HepG2 (cell line): Measurements from ENCODE around the gene USP2. TPM values are rescaled to one million over a fixed set of nuclear protein-coding genes. Genes with fewer than 3 reads are reported as not detected.

Experiments
- ASH2L ChIP-seq: fragments of 300-600, 200-600 bp; sonication (generic); IDR thresholded peaks from 2 replicates; pipeline ENCODE4 v1.7.0; 2017; ENCODE audit warnings: low read depth, mild to moderate bottlenecking, moderate library complexity, mixed read lengths, low read length; ENCODE audit not compliant: insufficient read length
- CTCF ChIP-seq: sonication (generic); formaldehyde crosslinking; IDR thresholded peaks from 2 replicates; pipeline ENCODE4 v1.5.0; 2020; ENCODE audit warnings: mild to moderate bottlenecking, missing genetic modification reagents, moderate library complexity
- DBP ChIP-seq: sonication (generic); formaldehyde crosslinking; IDR thresholded peaks from 2 replicates; pipeline ENCODE4 v1.4.0; 2020; ENCODE audit warnings: missing genetic modification reagents; ENCODE audit errors: not compliant biosample characterization
- DNMT1 ChIP-seq: sonication (generic); formaldehyde crosslinking; IDR thresholded peaks from 2 replicates; pipeline ENCODE4 v1.5.1; 2020; ENCODE audit warnings: mild to moderate bottlenecking, missing genetic modification reagents
- ELF1 ChIP-seq: sonication (generic); formaldehyde crosslinking; IDR thresholded peaks from 2 replicates; pipeline ENCODE4 v1.4.0; 2020; ENCODE audit warnings: missing genetic modification reagents
- ESRRA ChIP-seq: sonication (generic); formaldehyde crosslinking; IDR thresholded peaks from 2 replicates; pipeline ENCODE4 v1.5.1; 2020; ENCODE audit warnings: mild to moderate bottlenecking, low read depth, missing genetic modification reagents
- FOXO1 ChIP-seq: sonication (generic); formaldehyde crosslinking; IDR thresholded peaks from 2 replicates; pipeline ENCODE4 v1.4.0; 2020; ENCODE audit warnings: missing genetic modification reagents
- HHEX ChIP-seq: IDR thresholded peaks from 2 replicates; pipeline ENCODE4 v1.6.1; 2016; ENCODE audit warnings: control low read depth
- HNRNPH1 ChIP-seq: fragments of 200-400 bp; formaldehyde crosslinking; optimal IDR thresholded peaks from 2 replicates; pipeline ENCODE3; 2017; ENCODE audit warnings: mild to moderate bottlenecking, low read depth, low read length
- HNRNPUL1 ChIP-seq: fragments of 200-400 bp; formaldehyde crosslinking; IDR thresholded peaks from 2 replicates; pipeline ENCODE4 v1.6.1; 2017; ENCODE audit warnings: low read depth, mild to moderate bottlenecking, low read length, moderate library complexity
- KDM6A ChIP-seq: IDR thresholded peaks from 2 replicates; pipeline ENCODE4 v1.6.1; 2016; ENCODE audit warnings: low read depth
- MTA1 ChIP-seq: sonication (generic); formaldehyde crosslinking; IDR thresholded peaks from 2 replicates; pipeline ENCODE4 v1.4.0; 2020; ENCODE audit warnings: missing genetic modification reagents, mild to moderate bottlenecking, borderline replicate concordance
- MYC ChIP-seq: sonication (generic); formaldehyde crosslinking; IDR thresholded peaks from 2 replicates; pipeline ENCODE4 v1.9.0; 2021; ENCODE audit warnings: missing genetic modification reagents, borderline replicate concordance
- NCOA2 ChIP-seq: sonication (generic); formaldehyde crosslinking; IDR thresholded peaks from 2 replicates; pipeline ENCODE4 v1.8.0; 2022; ENCODE audit warnings: inconsistent platforms
- NONO ChIP-seq, 2 experiments: fragments of 450-650 bp in 1 of 2; sonication (generic) in 1 of 2; formaldehyde crosslinking in 1 of 2; IDR thresholded peaks in 1 of 2; conservative IDR thresholded peaks in 1 of 2; 2 replicates each; pipeline versions ENCODE4 v1.6.1 to v1.8.0; 2017 to 2022; ENCODE audit warnings: mild to moderate bottlenecking in 1 of 2, missing genetic modification reagents in 1 of 2, moderate library complexity in 1 of 2
- PPARG ChIP-seq: conservative IDR thresholded peaks from 2 replicates; pipeline ENCODE4 v1.6.1; 2016; ENCODE audit warnings: missing biosample characterization, missing genetic modification reagents
- REPIN1 ChIP-seq: sonication (generic); formaldehyde crosslinking; IDR thresholded peaks from 2 replicates; pipeline ENCODE4 v1.8.0; 2022; ENCODE audit warnings: missing genetic modification reagents, low read depth, mild to moderate bottlenecking, borderline replicate concordance
- SMARCE1 ChIP-seq: fragments of 450-650 bp; IDR thresholded peaks from 2 replicates; pipeline ENCODE4 v1.6.1; 2017; ENCODE audit warnings: borderline replicate concordance
- ZFAT ChIP-seq: sonication (generic); formaldehyde crosslinking; conservative IDR thresholded peaks from 2 replicates; pipeline ENCODE4 v1.8.1; 2023; ENCODE audit warnings: missing genetic modification reagents, inconsistent platforms
- ZNF256 ChIP-seq: sonication (generic); formaldehyde crosslinking; conservative IDR thresholded peaks from 2 replicates; pipeline ENCODE4 v1.4.0; 2020; ENCODE audit warnings: missing genetic modification reagents
- ZNF296 ChIP-seq: sonication (generic); formaldehyde crosslinking; conservative IDR thresholded peaks from 2 replicates; pipeline ENCODE4 v1.5.0; 2020; ENCODE audit warnings: mild to moderate bottlenecking, missing genetic modification reagents
- ZNF317 ChIP-seq: sonication (generic); formaldehyde crosslinking; IDR thresholded peaks from 2 replicates; pipeline ENCODE4 v1.5.0; 2020; ENCODE audit warnings: mild to moderate bottlenecking, missing genetic modification reagents
- ZNF773 ChIP-seq: sonication (generic); formaldehyde crosslinking; IDR thresholded peaks from 2 replicates; pipeline ENCODE4 v1.4.0; 2020; ENCODE audit warnings: missing genetic modification reagents, borderline replicate concordance
- ZNF83 ChIP-seq: sonication (generic); formaldehyde crosslinking; IDR thresholded peaks from 2 replicates; pipeline ENCODE4 v1.4.0; 2020; ENCODE audit warnings: missing genetic modification reagents, mild to moderate bottlenecking, borderline replicate concordance
- polyA plus RNA-seq, 8 experiments: library from polyadenylated mRNA; depleted of rRNA in 3 of 8; stranded (reverse) in 7 of 8; unstranded in 1 of 8; fragments of >200 nt; fragmentation: Illumina TruSeq in 4 of 8; extraction: Trizol in 4 of 8; gene quantifications; 2 replicates each; pipeline versions ENCODE4 v1.2.1 to v1.2.3, GENCODE V29; 2011 to 2016; ENCODE audit warnings: low read depth in 4 of 8, missing spikeins in 1 of 8, mixed read lengths in 1 of 8; ENCODE audit not compliant: insufficient read depth in 1 of 8
- total RNA-seq, 5 experiments: library from RNA; depleted of rRNA; stranded (reverse); fragments of >200 nt; fragmentation: Illumina TruSeq; extraction: Trizol; gene quantifications; 2 replicates each; pipeline ENCODE4 v1.2.3, GENCODE V29; 2016; ENCODE audit warnings: low read depth in 1 of 5
- TF ChIP-seq, protein P1 (sequence below): sonication (generic); formaldehyde crosslinking; IDR thresholded peaks from 2 replicates; pipeline ENCODE4 v1.5.0; 2020; ENCODE audit warnings: mild to moderate bottlenecking, missing genetic modification reagents
- TF ChIP-seq, protein P2 (sequence below): sonication (generic); formaldehyde crosslinking; IDR thresholded peaks from 2 replicates; pipeline ENCODE4 v1.5.0; 2020; ENCODE audit warnings: missing genetic modification reagents, mild to moderate bottlenecking, borderline replicate concordance

Gene USP2
- total and polyA plus RNA-seq, 2 of the 13 experiments (the other 11 are each of a cell fraction or from before 2014, with no cell fraction given): 2.5 to 6.0 TPM

GRCh38 chr11:119380160-119380826 lies 1.2 kb downstream of the USP2 start (continued):
- TF ChIP-seq MYC: no peak
- TF ChIP-seq, protein P1, sequence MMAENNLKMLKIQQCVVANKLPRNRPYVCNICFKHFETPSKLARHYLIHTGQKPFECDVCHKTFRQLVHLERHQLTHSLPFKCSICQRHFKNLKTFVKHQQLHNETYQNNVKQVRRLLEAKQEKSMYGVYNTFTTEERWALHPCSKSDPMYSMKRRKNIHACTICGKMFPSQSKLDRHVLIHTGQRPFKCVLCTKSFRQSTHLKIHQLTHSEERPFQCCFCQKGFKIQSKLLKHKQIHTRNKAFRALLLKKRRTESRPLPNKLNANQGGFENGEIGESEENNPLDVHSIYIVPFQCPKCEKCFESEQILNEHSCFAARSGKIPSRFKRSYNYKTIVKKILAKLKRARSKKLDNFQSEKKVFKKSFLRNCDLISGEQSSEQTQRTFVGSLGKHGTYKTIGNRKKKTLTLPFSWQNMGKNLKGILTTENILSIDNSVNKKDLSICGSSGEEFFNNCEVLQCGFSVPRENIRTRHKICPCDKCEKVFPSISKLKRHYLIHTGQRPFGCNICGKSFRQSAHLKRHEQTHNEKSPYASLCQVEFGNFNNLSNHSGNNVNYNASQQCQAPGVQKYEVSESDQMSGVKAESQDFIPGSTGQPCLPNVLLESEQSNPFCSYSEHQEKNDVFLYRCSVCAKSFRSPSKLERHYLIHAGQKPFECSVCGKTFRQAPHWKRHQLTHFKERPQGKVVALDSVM (CRISPR knock-in tag): no peak
- TF ChIP-seq ZNF317 (CRISPR knock-in tag): no peak
- TF ChIP-seq ASH2L: no peak
- no peak for TF ChIP-seq HHEX (CRISPR knock-in tag)
- TF ChIP-seq HNRNPUL1: no peak
- TF ChIP-seq, protein P2, sequence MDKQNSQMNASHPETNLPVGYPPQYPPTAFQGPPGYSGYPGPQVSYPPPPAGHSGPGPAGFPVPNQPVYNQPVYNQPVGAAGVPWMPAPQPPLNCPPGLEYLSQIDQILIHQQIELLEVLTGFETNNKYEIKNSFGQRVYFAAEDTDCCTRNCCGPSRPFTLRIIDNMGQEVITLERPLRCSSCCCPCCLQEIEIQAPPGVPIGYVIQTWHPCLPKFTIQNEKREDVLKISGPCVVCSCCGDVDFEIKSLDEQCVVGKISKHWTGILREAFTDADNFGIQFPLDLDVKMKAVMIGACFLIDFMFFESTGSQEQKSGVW (CRISPR knock-in tag): 0 out of 2 replicates have a peak, but pooled peaks have one; percentile 21
- TF ChIP-seq KDM6A (CRISPR knock-in tag): 0 out of 2 replicates have a peak, but pooled peaks have one; percentile 23
- no peak for TF ChIP-seq DBP (CRISPR knock-in tag)
- TF ChIP-seq DNMT1: no peak
- TF ChIP-seq CTCF (CRISPR knock-in tag): peak; percentile 17; the same call in 1 of the 2 replicates
- TF ChIP-seq ZFAT (CRISPR knock-in tag): no peak
- TF ChIP-seq ZNF296: no peak
- TF ChIP-seq ELF1 (CRISPR knock-in tag): peak; percentile 45; the same call in 1 of the 2 replicates
- no peak for TF ChIP-seq NONO (IDR thresholded peaks at IDR 0.05)
- no peak for TF ChIP-seq NONO (CRISPR knock-in tag; conservative IDR thresholded peaks at IDR 0.05)
- no peak for TF ChIP-seq REPIN1 (CRISPR knock-in tag)
- TF ChIP-seq ESRRA (CRISPR knock-in tag): no peak
- peak; percentile 20; the same call in 1 of the 2 replicates for TF ChIP-seq NCOA2 (CRISPR knock-in tag)
- TF ChIP-seq ZNF773: no peak
- no peak for TF ChIP-seq ZNF83 (CRISPR knock-in tag)
- TF ChIP-seq HNRNPH1: no peak
- no peak for TF ChIP-seq PPARG (CRISPR knock-in tag)
- no peak for TF ChIP-seq FOXO1 (CRISPR knock-in tag)
- TF ChIP-seq SMARCE1: no peak
- no peak for TF ChIP-seq MTA1 (CRISPR knock-in tag)
- no peak for TF ChIP-seq ZNF256 (CRISPR knock-in tag)
